SK-N-MC (cell line): Measurements from ENCODE around the gene SCAND1.

ENCODE experiments used
- EZH2 ChIP-seq: fragments of 200-600 bp; sonication (generic); IDR thresholded peaks from one replicate; pipeline ENCODE4 v1.6.1; 2017; ENCODE audit warnings: antibody characterized with exemption
- FOXP2 ChIP-seq: optimal IDR thresholded peaks from 2 replicates; pipeline ENCODE3; 2011; ENCODE audit warnings: mild to moderate bottlenecking, moderate library complexity; ENCODE audit not compliant: insufficient read depth; ENCODE audit errors: extremely low read length, control extremely low read depth
- POLR2AphosphoS5 ChIP-seq: IDR thresholded peaks from 2 replicates; pipeline ENCODE4 v1.6.1; 2012; ENCODE audit warnings: mild to moderate bottlenecking, low read depth, low read length, borderline replicate concordance

- TF ChIP-seq POLR2AphosphoS5: no peak
- TF ChIP-seq EZH2: no peak
- no peak for TF ChIP-seq FOXP2
These were observed 34.7 kb upstream of the SCAND1 start for GRCh38 chr20:35988910-35989463.
